ENCODE measurements around the gene EXOC4. TPM values are rescaled to one million over a fixed set of nuclear protein-coding genes. Genes with fewer than 3 reads are reported as not detected.

EXOC4 gene
- total RNA-seq, 2 donors from 2014 or later, result 106 to 115 TPM

DNA sequence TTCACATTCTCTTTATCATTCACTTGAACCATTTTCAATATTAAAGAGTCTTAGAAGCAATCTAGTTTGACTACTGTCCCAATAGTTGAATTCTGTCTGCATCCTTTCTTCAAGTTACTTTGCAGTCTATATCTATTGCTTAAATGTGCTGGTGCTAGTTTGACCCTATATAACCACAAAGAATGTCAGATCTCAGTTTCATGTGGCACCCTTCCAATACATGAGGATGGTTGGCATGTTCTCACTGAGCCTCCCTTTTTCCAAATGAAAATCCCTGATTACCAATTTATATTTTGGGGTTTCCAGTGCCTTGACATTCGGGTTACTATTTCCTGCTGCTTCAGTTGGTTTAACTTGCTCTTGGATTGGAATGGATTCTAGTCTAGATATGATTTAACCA, 292.7 kb downstream of the EXOC4 start:
- Histone ChIP-seq H3K9ac (ENCODE audit: extremely low read depth, low read length, poor library complexity, severe bottlenecking) (no peak overlapping the region), H3K27me3 (ENCODE audit: control insufficient read depth, insufficient read depth, low read length, poor library complexity, severe bottlenecking) (no peaks in the 10 kb centered on the region), H3K9me3 (ENCODE audit: control insufficient read depth, low read length) (no peaks in the 10 kb centered on the region), H3K27ac (ENCODE audit: low read depth, low read length) (no peak overlapping the region), H3K4me3 (ENCODE audit: low read length) (no peak overlapping the region), H3K36me3 (ENCODE audit: control insufficient read depth, insufficient read depth, low read length) (no peaks in the 10 kb centered on the region), H3K4me1 (ENCODE audit: control insufficient read depth, insufficient read depth, low read length) (no peaks in the 10 kb centered on the region)
- Mint-ChIP-seq H3K27me3 (ENCODE audit: insufficient read depth) (no peaks in the 10 kb centered on the region), H3K27ac (no peak overlapping the region), H3K9me3 (no peaks in the 10 kb centered on the region), H3K4me1 (no peaks in the 10 kb centered on the region), H3K36me3 (ENCODE audit: low read depth) (no peaks in the 10 kb centered on the region), H3K4me3 (no peak overlapping the region)
- no peak for DNase-seq
- whole genome bisulfite sequencing, 2 experiments (ENCODE audit: insufficient coverage in 1 of 2, insufficient read length in 1 of 2), result 100% methylated on average over 1 of the region's 1 CpG; no CpG with 5 or more reads in 1 of the 2 experiments
- TF ChIP-seq, protein P1, sequence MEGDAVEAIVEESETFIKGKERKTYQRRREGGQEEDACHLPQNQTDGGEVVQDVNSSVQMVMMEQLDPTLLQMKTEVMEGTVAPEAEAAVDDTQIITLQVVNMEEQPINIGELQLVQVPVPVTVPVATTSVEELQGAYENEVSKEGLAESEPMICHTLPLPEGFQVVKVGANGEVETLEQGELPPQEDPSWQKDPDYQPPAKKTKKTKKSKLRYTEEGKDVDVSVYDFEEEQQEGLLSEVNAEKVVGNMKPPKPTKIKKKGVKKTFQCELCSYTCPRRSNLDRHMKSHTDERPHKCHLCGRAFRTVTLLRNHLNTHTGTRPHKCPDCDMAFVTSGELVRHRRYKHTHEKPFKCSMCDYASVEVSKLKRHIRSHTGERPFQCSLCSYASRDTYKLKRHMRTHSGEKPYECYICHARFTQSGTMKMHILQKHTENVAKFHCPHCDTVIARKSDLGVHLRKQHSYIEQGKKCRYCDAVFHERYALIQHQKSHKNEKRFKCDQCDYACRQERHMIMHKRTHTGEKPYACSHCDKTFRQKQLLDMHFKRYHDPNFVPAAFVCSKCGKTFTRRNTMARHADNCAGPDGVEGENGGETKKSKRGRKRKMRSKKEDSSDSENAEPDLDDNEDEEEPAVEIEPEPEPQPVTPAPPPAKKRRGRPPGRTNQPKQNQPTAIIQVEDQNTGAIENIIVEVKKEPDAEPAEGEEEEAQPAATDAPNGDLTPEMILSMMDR (conservative IDR thresholded peaks at IDR 0.05), result no peak

DNA sequence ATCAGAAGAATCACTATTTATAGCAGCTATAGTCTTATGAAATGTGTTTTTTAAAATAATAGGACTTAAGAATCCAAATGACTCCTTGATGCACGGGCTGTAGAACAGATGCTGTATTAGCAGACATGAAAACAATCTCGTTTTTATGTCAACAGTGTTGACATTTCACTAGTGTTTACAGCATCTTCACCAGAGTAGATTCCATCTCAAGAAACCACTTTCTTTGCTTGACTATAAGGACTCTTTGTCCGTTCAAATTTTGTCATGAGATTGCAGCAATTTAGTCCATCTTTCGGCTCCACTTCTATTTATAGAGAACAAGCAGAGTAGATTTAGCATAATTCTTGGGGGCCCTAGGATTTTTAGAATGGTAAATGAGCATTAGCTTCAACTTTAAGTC, 295.1 kb downstream of the EXOC4 start:
- DNase-seq, result no peak
- no peak overlapping the region for H3K9ac ChIP-seq (ENCODE audit: extremely low read depth, low read length, poor library complexity, severe bottlenecking)
- H3K4me1 Mint-ChIP-seq, result no peaks in the 10 kb centered on the region
- no peaks in the 10 kb centered on the region for H3K9me3 Mint-ChIP-seq
- H3K4me3 ChIP-seq (ENCODE audit: low read length), result no peak overlapping the region
- no peaks in the 10 kb centered on the region for H3K36me3 ChIP-seq (ENCODE audit: control insufficient read depth, insufficient read depth, low read length)
- H3K27me3 ChIP-seq (ENCODE audit: control insufficient read depth, insufficient read depth, low read length, poor library complexity, severe bottlenecking), result no peaks in the 10 kb centered on the region
- H3K27ac ChIP-seq (ENCODE audit: low read depth, low read length), result no peak overlapping the region
- no peak overlapping the region for H3K4me3 Mint-ChIP-seq
- H3K27me3 Mint-ChIP-seq (ENCODE audit: insufficient read depth), result no peaks in the 10 kb centered on the region
- H3K4me1 ChIP-seq (ENCODE audit: control insufficient read depth, insufficient read depth, low read length), result no peaks in the 10 kb centered on the region
- H3K36me3 Mint-ChIP-seq (ENCODE audit: low read depth), result no peaks in the 10 kb centered on the region
- WGBS, 2 experiments (ENCODE audit: insufficient coverage in 1 of 2, insufficient read length in 1 of 2), result 95 to 100% methylated on average over 2 to 4 of the region's 4 CpGs
- no peaks in the 10 kb centered on the region for H3K9me3 ChIP-seq (ENCODE audit: control insufficient read depth, low read length)
- TF ChIP-seq, protein P1 (conservative IDR thresholded peaks at IDR 0.05), result no peak
- no peak overlapping the region for H3K27ac Mint-ChIP-seq

DNA sequence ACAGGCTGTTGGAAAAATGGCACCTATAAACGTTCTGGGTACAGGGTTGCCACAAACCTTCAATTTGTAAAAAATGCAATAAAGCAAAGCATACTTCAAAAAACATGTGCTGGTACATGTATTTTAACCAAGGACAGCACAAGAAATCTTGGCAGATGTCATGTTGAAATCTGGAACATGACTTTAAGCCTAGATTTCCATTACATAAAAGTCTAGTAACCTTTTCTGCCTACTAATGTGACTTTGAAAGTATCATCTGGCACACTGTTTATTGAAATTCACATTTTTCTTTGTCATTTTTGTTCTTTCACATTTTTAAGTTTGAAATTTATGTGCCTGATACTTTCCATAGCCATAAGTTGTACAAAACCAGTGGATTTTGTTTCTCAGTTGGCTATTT, 296.8 kb downstream of the EXOC4 start:
- Histone ChIP-seq H3K36me3 (ENCODE audit: control insufficient read depth, insufficient read depth, low read length) (no peaks in the 10 kb centered on the region), H3K27me3 (ENCODE audit: control insufficient read depth, insufficient read depth, low read length, poor library complexity, severe bottlenecking) (no peaks in the 10 kb centered on the region), H3K9ac (ENCODE audit: extremely low read depth, low read length, poor library complexity, severe bottlenecking) (no peak overlapping the region), H3K9me3 (ENCODE audit: control insufficient read depth, low read length) (no peaks in the 10 kb centered on the region), H3K27ac (ENCODE audit: low read depth, low read length) (no peak overlapping the region), H3K4me1 (ENCODE audit: control insufficient read depth, insufficient read depth, low read length) (no peaks in the 10 kb centered on the region), H3K4me3 (ENCODE audit: low read length) (no peak overlapping the region)
- no peak for DNase-seq
- Mint-ChIP-seq H3K27ac (no peak overlapping the region), H3K4me3 (no peak overlapping the region), H3K27me3 (ENCODE audit: insufficient read depth) (no peaks in the 10 kb centered on the region), H3K4me1 (no peaks in the 10 kb centered on the region), H3K9me3 (no peaks in the 10 kb centered on the region), H3K36me3 (ENCODE audit: low read depth) (no peaks in the 10 kb centered on the region)
- 89% methylated on average over 1 of the region's 1 CpG for WGBS, 2 experiments (ENCODE audit: insufficient coverage in 1 of 2, insufficient read length in 1 of 2)
- TF ChIP-seq, protein P1 (conservative IDR thresholded peaks at IDR 0.05), result no peak
